SKM-1 treated with dmso at 0.1 percent for 144 hours (cell line): ENCODE results near the gene ADAMTS4.

Experiments
- DNase-seq: peaks from one replicate; lab custom pipeline; 2025; ENCODE audit not compliant: unreplicated experiment; lab: John Stamatoyannopoulos, UW

Gene ADAMTS4

DNA sequence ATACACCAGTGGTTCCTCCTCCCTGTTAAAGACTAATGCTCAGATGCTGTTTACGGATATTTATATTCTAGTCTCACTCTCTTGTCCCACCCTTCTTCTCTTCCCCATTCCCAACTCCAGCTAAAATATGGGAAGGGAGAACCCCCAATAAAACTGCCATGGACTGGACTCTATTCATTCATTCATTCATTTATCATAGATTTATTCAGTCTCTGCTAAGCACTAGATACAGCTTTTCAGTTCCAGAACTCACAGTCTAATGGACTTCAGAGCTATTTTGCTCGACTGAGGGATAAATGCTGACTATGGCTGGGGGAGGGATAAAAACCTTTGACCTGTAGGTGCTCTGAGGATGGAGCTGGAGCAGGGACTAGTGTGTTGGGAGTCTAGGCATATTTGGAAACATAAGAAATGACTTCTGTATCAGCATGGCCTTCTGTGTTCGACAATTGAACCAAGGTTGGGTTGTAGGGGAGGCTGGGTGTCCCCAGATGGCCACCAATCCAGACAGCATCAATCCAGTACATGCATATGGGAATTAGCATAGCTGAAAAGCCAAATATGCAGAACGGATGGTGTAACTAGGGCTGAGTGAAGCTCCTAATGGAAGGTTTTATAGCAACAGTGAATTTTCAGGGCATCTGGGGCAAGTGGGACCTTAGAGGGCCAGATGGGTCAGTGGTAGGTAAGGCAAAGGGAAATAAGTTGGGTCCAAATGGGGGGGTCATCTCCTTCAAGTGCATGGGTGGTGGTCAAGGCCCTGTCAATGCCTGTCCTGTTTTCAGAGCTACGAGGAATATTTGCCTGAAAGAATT is 20.4 kb upstream of the ADAMTS4 start:
- no peak for DNase-seq

DNA sequence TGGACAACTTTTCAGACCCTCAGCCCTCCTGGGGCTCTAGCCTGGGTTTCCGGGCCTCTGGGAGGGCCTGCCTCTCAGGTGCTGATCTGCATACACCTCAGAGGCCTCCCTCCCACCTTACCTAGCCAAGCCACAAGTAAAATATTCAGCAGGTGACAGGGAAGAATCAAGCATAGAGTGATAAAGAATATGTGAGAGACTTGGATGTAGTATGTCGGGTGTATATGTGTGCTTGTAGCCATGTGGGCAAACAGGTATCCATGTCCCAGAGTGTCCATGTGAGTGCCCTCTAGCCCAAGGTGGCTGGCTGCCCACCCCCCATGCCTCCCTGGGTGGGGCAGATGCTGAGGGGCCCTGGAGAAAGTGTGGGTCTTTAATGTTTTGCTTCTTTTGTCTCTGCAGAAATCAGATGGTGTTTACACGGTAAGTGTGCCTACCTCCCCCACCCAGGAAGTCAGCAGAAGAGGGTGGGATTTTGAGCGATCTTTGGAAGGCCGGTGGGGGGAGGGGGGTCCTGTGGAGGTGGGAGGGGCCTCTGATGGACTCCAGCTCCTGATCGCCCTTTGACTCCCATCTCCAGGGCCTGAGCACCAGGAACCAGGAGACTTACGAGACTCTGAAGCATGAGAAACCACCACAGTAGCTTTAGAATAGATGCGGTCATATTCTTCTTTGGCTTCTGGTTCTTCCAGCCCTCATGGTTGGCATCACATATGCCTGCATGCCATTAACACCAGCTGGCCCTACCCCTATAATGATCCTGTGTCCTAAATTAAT is 19.6 kb upstream of the ADAMTS4 start:
- no peak for DNase-seq

- DNase-seq: no peak
Observed at GRCh38 chr1:161217831-161218230, 19.0 kb upstream of the ADAMTS4 start.

DNA sequence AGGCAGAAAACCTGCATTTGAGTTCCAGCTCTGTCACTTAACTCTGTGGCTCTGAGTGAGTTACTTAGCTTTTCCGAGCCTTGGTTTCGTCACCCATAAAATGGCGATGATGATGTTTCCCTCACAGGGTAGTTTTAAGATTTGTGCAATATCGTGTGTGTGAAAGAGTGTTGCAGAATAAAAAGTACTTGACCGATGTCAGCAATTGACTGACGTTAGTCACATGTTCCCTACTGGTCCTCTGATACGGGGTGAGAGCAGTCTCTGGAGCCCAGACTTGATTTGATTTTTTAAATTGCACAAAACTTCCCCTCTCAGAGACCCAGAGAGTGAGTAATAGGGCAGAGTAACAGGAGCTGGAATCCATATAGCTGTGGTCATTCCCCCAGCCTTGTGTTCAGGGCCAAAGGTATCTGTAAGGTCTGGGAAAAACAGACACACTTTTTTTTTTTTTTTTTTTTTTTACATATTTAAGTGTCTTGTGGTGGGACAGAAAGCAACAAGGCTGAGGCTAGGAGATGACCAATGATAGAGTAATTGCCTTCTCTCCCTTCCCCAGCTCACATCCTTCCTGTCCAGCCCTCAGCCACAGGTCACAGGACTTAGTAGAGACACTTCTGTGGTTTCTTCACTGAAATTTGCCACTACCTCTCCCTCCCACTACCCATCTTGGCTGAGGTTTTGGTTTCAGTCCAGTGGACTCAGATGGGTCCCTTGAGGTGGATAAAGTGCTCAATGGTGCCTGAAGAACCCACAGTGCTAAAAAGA is 18.3 kb upstream of the ADAMTS4 start:
- peak; percentile 95 for DNase-seq

GRCh38 chr1:161215076-161215475 is 16.2 kb upstream of the ADAMTS4 start, which contains the start of gene FCER1G:
FCER1G (plus strand) TSS chr1:161215295; CDS start chr1:161215322, 27 bp downstream.
- DNase-seq: peak; percentile 81

GRCh38 chr1:161214369-161214768 is 15.5 kb upstream of the ADAMTS4 start:
- DNase-seq: peak; percentile 74

DNA sequence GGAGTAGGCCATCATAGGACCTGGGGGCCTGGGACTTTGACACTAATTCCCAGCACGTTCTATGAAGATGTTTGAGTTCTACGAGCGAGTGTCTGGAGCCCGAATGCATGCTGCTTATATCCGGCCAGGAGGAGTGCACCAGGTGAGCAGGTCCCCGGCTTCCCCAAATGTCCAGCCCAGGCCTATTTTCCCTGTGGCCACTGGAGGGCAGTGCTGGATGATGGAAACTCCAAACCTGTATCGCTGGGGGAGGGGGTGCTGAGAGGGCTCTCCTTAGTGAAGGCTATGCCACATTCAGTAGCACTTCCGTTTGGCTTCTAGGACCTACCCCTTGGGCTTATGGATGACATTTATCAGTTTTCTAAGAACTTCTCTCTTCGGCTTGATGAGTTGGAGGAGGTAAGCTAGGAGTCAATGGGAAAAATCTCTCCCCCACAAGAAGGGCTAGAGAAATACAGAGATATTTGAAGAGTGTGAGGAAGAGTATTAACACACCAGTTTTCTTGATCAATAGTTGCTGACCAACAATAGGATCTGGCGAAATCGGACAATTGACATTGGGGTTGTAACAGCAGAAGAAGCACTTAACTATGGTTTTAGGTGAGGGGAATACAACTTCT is 11.0 kb upstream of the ADAMTS4 start:
- peak; percentile 86 for DNase-seq

DNA sequence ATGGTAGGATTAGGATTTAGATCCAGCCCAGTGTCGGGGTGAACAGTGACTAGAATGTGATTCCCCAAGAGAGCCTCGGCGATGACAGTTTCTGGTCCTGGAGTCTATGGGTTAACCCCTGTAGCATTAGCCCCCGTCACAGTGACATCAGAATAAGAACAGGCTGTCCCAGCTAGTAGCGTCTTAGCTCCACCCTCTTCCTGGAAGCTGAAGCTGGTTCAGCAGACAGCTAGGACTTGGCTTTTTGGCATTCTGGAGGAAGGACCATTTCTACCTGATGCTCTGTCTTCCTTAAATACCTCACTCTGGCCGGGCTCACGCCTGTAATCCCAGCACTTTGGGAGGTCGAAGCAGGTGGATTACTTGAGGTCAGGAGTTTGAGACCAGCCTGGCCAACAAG is 8.3 kb upstream of the ADAMTS4 start:
- DNase-seq: no peak

DNA sequence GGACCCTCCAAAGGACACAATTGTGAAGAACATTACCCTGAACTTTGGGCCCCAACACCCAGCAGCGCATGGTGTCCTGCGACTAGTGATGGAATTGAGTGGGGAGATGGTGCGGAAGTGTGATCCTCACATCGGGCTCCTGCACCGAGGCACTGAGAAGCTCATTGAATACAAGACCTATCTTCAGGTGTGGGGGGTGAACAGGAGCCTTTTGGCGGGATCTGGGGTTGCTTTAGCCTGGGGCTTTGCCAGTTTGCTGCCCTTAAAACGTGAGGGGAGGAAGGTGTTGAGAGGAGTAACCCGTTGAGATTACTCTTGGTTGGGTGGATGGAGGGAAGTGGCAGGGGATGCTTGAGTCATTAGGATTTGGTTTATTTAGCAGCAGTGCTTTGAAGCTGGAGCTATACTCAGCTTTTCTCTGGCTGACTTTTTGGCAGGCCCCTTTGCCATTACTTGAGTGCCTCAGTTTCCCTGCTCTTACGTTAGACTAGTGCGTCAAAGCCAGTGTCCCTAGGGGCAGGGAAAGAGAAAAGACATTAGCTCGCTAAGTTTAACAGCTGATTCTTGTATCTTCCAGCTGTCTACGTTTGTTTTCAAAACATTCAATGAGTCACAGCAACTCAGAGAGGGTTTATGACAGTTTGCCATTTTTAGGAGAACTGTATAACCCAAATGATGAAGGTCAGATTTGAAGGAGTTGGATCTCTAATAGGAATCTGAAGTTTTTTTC is 7.7 kb upstream of the ADAMTS4 start:
- DNase-seq: no peak

DNA sequence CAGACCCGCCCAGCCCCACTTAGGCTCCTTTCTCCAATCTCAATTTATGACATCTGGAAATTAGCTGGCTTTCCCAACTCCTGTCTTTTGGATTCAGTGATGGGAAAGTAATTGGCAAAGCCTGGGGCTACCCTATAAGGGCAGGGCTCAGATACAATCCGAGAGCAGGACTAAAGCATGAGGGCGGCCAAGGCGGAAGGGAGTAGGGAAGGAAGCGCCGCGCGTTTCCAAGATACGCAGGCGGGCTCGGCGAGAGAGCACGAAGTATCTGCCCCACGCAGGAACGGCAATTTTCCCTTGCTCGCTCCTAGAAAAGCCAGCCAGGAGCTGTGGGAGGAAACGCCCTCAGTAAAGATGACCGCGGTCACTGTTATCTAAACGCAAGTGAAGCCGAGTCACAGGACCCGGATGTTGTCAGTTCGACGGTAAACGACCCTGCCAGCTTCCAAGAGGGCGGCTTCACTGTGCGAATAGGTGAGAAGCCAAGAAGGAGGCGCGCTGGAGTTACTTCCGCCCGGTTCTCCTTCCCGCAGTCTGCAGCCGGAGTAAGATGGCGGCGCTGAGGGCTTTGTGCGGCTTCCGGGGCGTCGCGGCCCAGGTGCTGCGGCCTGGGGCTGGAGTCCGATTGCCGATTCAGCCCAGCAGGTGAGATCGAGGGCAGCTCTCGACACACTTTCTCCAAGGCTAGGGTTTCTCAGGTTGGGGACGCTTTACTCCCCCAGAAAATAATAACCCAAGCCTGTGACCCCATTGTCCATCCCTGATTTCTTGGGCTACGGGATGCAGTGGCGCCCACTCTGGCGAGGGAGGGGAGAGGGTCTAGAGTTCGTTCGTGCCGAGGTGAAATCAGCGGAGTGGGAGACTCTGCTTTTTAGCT is 3.2 kb upstream of the ADAMTS4 start, which contains the start of gene NDUFS2:
NDUFS2 (plus strand) TSS at position 532 of the 877 bp plus-strand sequence; CDS start at position 551, 19 bp downstream.
- DNase-seq: peak; percentile 99

- peak; percentile 68 for DNase-seq
Observed at GRCh38 chr1:161200992-161201835, 2.4 kb upstream of the ADAMTS4 start.

GRCh38 chr1:161200421-161200991 is 1.7 kb upstream of the ADAMTS4 start:
- DNase-seq: no peak

- no peak for DNase-seq
Observed at GRCh38 chr1:161199506-161200139, 769 bp upstream of the ADAMTS4 start.

- DNase-seq: no peak
Observed at GRCh38 chr1:161198194-161198896, 509 bp downstream of the ADAMTS4 start.

DNA sequence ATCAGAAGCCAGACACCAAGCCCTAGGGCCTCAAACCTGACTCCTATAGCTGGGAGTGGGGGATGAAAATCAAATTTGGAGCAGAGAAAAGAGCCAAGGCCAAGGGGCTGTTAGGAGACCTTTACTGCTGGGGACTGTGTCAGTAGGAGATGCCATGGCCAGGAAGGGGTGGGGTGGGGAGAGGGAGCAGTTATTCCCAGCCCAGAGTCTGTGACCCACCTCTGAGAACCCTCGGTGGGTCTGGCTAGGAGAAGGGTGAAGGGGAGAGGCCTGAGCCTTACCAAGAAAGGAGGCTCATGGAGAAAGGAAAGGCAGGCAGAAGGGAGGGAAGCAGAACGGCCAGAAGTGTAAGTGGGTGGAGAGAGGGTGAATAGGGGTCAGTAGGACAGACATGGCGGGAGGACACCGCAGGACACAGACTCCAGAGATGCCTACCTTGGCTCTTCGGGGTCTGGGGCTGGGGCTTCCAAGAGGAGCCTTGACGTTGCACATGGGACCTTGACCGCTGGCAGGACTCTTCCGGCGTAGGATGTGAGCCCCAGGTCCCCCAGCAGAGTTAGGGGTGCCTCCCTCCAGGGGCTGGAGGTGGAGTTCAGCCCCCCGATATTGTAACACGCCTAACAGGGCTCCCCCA is 1.2 kb downstream of the ADAMTS4 start:
- DNase-seq: no peak
